Neural cell (in vitro differentiated cells): Measurements from ENCODE around the gene RHBDD3.

Source experiments
- CTCF ChIP-seq: fragments of 450-650 bp; IDR thresholded peaks from 2 replicates; pipeline ENCODE4 v1.5.1; 2014; ENCODE audit warnings: antibody characterized with exemption, mild to moderate bottlenecking, moderate library complexity; ENCODE audit not compliant: poor library complexity, severe bottlenecking
- EP300 ChIP-seq: fragments of 450-650 bp; conservative IDR thresholded peaks from 2 replicates; pipeline ENCODE4 v1.6.1; 2014; ENCODE audit warnings: antibody characterized with exemption, mild to moderate bottlenecking, moderate library complexity; ENCODE audit not compliant: poor library complexity, severe bottlenecking
- EZH2 ChIP-seq: fragments of 200-600, 300-800 bp; shearing (Covaris generic), sonication (generic); IDR thresholded peaks from 2 replicates; pipeline ENCODE4 v1.6.1; 2014; ENCODE audit warnings: antibody characterized with exemption, low read length, borderline replicate concordance, mild to moderate bottlenecking; ENCODE audit not compliant: insufficient read depth, poor library complexity, severe bottlenecking
- MXI1 ChIP-seq: fragments of 450-650 bp; conservative IDR thresholded peaks from 2 replicates; pipeline ENCODE4 v1.6.1; 2014; ENCODE audit warnings: antibody characterized with exemption, mild to moderate bottlenecking; ENCODE audit not compliant: poor library complexity, severe bottlenecking
- POLR2AphosphoS5 ChIP-seq: IDR thresholded peaks from 2 replicates; pipeline ENCODE4 v1.6.1; 2012
- RAD21 ChIP-seq: fragments of 450-650 bp; conservative IDR thresholded peaks from 2 replicates; pipeline ENCODE4 v1.6.1; 2014; ENCODE audit warnings: antibody characterized with exemption, mild to moderate bottlenecking, moderate library complexity
- SMC3 ChIP-seq: fragments of 450-650 bp; conservative IDR thresholded peaks from 2 replicates; pipeline ENCODE4 v1.6.1; 2014; ENCODE audit warnings: antibody characterized with exemption, mild to moderate bottlenecking, moderate library complexity; ENCODE audit not compliant: poor library complexity
- TAF1 ChIP-seq: IDR thresholded peaks from 2 replicates; pipeline ENCODE4 v1.6.1; 2012; ENCODE audit warnings: low read depth
- TF ChIP-seq, protein P1 (sequence below): IDR thresholded peaks from 2 replicates; pipeline ENCODE4 v1.6.1; 2012; ENCODE audit warnings: borderline replicate concordance

DNA sequence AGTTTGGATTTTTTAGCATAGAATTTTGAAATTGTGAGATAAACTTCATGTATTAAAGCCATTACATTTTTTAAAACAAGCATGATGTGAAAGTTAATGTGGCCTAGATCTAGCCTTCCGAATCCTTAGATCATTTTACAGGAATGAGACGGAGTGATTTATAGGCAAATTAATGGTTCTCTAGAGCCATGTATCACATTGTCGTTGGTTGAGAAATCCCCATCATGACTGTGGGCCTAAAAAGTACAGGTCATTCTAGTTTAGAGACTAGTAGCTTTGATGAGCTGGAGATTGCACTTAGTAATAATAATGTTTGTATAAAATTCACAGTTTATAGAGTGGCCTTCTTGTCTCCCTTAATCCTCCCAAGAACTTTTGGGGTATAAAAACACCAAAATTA is 7.4 kb upstream of the RHBDD3 start:
- TF ChIP-seq CTCF: no peak
- no peak for TF ChIP-seq TAF1
- TF ChIP-seq, protein P1, sequence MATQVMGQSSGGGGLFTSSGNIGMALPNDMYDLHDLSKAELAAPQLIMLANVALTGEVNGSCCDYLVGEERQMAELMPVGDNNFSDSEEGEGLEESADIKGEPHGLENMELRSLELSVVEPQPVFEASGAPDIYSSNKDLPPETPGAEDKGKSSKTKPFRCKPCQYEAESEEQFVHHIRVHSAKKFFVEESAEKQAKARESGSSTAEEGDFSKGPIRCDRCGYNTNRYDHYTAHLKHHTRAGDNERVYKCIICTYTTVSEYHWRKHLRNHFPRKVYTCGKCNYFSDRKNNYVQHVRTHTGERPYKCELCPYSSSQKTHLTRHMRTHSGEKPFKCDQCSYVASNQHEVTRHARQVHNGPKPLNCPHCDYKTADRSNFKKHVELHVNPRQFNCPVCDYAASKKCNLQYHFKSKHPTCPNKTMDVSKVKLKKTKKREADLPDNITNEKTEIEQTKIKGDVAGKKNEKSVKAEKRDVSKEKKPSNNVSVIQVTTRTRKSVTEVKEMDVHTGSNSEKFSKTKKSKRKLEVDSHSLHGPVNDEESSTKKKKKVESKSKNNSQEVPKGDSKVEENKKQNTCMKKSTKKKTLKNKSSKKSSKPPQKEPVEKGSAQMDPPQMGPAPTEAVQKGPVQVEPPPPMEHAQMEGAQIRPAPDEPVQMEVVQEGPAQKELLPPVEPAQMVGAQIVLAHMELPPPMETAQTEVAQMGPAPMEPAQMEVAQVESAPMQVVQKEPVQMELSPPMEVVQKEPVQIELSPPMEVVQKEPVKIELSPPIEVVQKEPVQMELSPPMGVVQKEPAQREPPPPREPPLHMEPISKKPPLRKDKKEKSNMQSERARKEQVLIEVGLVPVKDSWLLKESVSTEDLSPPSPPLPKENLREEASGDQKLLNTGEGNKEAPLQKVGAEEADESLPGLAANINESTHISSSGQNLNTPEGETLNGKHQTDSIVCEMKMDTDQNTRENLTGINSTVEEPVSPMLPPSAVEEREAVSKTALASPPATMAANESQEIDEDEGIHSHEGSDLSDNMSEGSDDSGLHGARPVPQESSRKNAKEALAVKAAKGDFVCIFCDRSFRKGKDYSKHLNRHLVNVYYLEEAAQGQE: no peak
- TF ChIP-seq POLR2AphosphoS5: no peak
- no peak for TF ChIP-seq EZH2
- no peak for TF ChIP-seq MXI1
- TF ChIP-seq EP300: no peak
- TF ChIP-seq RAD21: no peak
- no peak for TF ChIP-seq SMC3
